ENCODE data around the gene BEND7.

The BEND7 gene

GRCh38 chr10:13560597-13560996, 31.8 kb upstream of the BEND7 start:
- Histone ChIP-seq H3K9ac (ENCODE audit: low read depth, low read length) (no peak overlapping the region), H3K36me3 (ENCODE audit: insufficient read depth, low read length) (no peaks in the 10 kb centered on the region), H4K20me1 (ENCODE audit: insufficient read depth, low read length) (no peaks in the 10 kb centered on the region), H3K27ac (ENCODE audit: low read length) (no peak overlapping the region), H3K27me3 (ENCODE audit: insufficient read depth, low read length, poor library complexity) (peaks cover 8% of the 10 kb centered on the region), H3K4me2 (ENCODE audit: insufficient read depth, low read length) (no peak overlapping the region), H3K79me2 (ENCODE audit: insufficient read depth, low read length) (no peaks in the 10 kb centered on the region), H3K9me3 (ENCODE audit: insufficient read depth, low read length, severe bottlenecking) (no peaks in the 10 kb centered on the region), H2AFZ (ENCODE audit: low read depth, low read length) (no peak overlapping the region), H3K4me1 (ENCODE audit: insufficient read depth, low read length) (no peaks in the 10 kb centered on the region), H3K4me3 (ENCODE audit: low read depth in 1 of 2, low read length in 2 of 2) (no peak overlapping the region)
- no peak for TF ChIP-seq EZH2 (IDR thresholded peaks at IDR 0.05; ENCODE audit: borderline replicate concordance, low read depth, low read length, severe bottlenecking)
- TF ChIP-seq CTCF (IDR thresholded peaks at IDR 0.05; ENCODE audit: borderline replicate concordance, extremely low read depth, low read length, poor library complexity, severe bottlenecking), result no peak
- no peak for DNase-seq
- ATAC-seq (ENCODE audit: insufficient read depth, low read depth), result no peak

GRCh38 chr10:13559124-13559700, 30.4 kb upstream of the BEND7 start:
- no peak for DNase-seq
- no peak for TF ChIP-seq CTCF (IDR thresholded peaks at IDR 0.05; ENCODE audit: borderline replicate concordance, extremely low read depth, low read length, poor library complexity, severe bottlenecking)
- TF ChIP-seq EZH2 (IDR thresholded peaks at IDR 0.05; ENCODE audit: borderline replicate concordance, low read depth, low read length, severe bottlenecking), result no peak

GRCh38 chr10:13555884-13556510, 27.2 kb upstream of the BEND7 start:
- DNase-seq (no peak), ATAC-seq (ENCODE audit: insufficient read depth, low read depth) (no peak)
- no peak overlapping the region for H3K4me3 ChIP-seq (ENCODE audit: low read depth in 1 of 2, low read length in 2 of 2)
- H3K36me3 ChIP-seq (ENCODE audit: insufficient read depth, low read length), result no peaks in the 10 kb centered on the region
- peaks cover 8% of the 10 kb centered on the region for H3K27me3 ChIP-seq (ENCODE audit: insufficient read depth, low read length, poor library complexity)
- no peak overlapping the region for H3K4me2 ChIP-seq (ENCODE audit: insufficient read depth, low read length)
- H2AFZ ChIP-seq (ENCODE audit: low read depth, low read length), result no peak overlapping the region
- H4K20me1 ChIP-seq (ENCODE audit: insufficient read depth, low read length), result no peaks in the 10 kb centered on the region
- H3K79me2 ChIP-seq (ENCODE audit: insufficient read depth, low read length), result no peaks in the 10 kb centered on the region
- no peak for TF ChIP-seq EZH2 (IDR thresholded peaks at IDR 0.05; ENCODE audit: borderline replicate concordance, low read depth, low read length, severe bottlenecking)
- no peak for TF ChIP-seq CTCF (IDR thresholded peaks at IDR 0.05; ENCODE audit: borderline replicate concordance, extremely low read depth, low read length, poor library complexity, severe bottlenecking)
- H3K9ac ChIP-seq (ENCODE audit: low read depth, low read length), result no peak overlapping the region
- H3K9me3 ChIP-seq (ENCODE audit: insufficient read depth, low read length, severe bottlenecking), result no peaks in the 10 kb centered on the region
- H3K27ac ChIP-seq (ENCODE audit: low read length), result no peak overlapping the region
- no peaks in the 10 kb centered on the region for H3K4me1 ChIP-seq (ENCODE audit: insufficient read depth, low read length)

More at GRCh38 chr10:13559124-13559700, 30.4 kb upstream of the BEND7 start:
- Histone ChIP-seq H4K20me1 (ENCODE audit: insufficient read depth, low read length) (no peaks in the 10 kb centered on the region), H3K4me1 (ENCODE audit: insufficient read depth, low read length) (no peaks in the 10 kb centered on the region), H3K4me3 (ENCODE audit: low read depth in 1 of 2, low read length in 2 of 2) (no peak overlapping the region), H3K27me3 (ENCODE audit: insufficient read depth, low read length, poor library complexity) (peaks cover 8% of the 10 kb centered on the region), H3K9me3 (ENCODE audit: insufficient read depth, low read length, severe bottlenecking) (no peaks in the 10 kb centered on the region), H3K4me2 (ENCODE audit: insufficient read depth, low read length) (no peak overlapping the region), H3K27ac (ENCODE audit: low read length) (no peak overlapping the region), H2AFZ (ENCODE audit: low read depth, low read length) (no peak overlapping the region), H3K9ac (ENCODE audit: low read depth, low read length) (no peak overlapping the region), H3K36me3 (ENCODE audit: insufficient read depth, low read length) (no peaks in the 10 kb centered on the region), H3K79me2 (ENCODE audit: insufficient read depth, low read length) (no peaks in the 10 kb centered on the region)
- ATAC-seq (ENCODE audit: insufficient read depth, low read depth), result no peak
